HG03575 (cell line): ENCODE data around the gene MACO1.
"Not testable (repeated sequence)": the region's sequence is repeated elsewhere in the genome, so short reads cannot be mapped to it uniquely, and the experiment has no call there.

ENCODE experiments used
- ATAC-seq: cut with Tn5 transposase; IDR thresholded peaks from one replicate; pipeline ENCODE4 v1.9.1; 2021; ENCODE audit not compliant: unreplicated experiment, insufficient number of reproducible peaks, low FRiP score; ENCODE audit errors: extremely low read depth

The MACO1 gene

DNA sequence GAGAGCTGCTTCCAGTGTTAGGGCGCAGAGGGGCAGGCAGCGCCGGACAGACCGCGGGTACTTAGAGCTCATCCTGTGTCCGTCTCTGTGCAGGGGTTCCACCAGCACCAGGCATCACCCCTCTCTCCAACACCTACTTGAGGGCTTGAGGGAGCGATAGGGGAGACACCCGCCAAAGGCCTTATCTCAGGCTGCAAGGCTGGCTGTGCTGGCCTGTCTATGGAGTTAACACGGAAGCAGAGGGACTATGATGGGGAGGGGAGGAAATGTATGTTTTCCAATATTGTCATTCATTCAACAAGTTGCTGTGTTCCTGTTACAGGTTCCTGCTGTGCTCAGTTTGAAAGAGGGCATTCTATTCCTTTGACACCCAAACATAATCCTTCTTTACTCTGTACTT lies 10.0 kb upstream of the MACO1 start, which contains the start of gene RHCE:
RHCE (minus strand) TSS at position 111 of the 400 bp plus-strand sequence; CDS start at position 72, 39 bp downstream.
- not testable (repeated sequence) for ATAC-seq

GRCh38 chr1:25423206-25423605 lies 7.5 kb upstream of the MACO1 start:
- ATAC-seq = not testable (repeated sequence)

DNA sequence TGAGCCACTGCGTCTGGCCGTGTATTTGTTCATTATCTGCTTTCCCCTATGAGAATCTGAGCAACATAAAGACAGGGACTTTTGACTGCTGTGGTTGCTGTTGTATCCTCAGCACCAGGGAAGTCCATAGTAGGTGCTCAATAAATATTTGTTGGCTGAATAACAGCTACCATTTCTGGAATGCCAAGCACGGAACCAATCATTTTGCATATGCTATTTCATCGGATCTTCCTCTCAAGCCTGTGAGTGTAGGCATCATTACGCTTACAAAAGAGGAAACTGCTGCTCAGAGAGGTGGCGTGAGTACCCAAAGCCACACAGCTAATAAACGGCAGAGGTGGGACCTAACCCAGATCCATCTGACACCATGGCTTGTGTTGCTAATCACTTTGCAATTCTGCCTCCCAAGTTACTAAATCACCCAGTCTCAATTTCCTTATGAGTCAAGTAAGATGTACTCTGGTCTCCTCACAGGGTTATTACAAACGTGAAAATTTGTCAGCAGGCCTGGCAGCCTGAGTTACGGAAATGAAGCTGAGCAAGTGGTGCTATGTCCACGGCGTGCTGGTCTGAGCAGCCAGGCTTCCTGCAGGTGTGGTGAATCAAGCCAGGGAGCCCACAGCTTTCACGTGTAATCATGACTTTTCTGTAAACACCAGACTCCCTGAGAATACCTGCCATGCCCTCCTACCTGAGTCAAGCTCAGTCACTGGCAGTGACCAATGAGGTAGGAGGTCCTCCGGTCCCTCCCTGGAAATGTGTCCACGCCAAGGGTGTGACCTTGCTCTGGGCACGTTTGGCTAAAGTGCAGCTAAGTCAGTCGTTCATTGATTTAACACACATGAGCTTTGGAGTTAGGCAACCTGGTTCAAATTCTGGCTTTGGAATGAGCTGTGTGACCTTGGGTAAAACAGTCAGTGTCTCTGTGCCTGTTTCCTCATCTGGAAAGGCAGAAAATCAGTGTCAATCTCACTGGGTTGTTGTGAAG lies 5.3 kb upstream of the MACO1 start:
- ATAC-seq = no peak

DNA sequence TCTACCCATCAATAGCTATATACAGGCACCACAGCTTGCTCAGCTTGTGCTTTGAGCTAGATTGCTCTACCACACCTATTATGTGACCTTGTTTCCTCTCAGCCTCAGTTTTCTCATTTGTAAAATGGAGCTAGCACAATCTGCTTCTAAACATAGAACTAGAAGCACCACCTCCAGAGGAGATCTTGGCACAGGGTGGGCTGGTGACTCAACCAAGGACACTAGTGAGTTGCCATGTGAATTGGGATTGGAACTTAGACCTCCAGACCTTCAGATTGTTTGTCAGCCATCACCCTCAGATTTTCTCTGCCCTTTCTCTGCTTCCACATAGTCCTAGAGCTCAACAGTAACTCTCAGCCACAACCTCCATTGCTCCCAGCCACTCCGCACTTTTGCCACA lies 3.0 kb upstream of the MACO1 start:
- no peak for ATAC-seq

- no peak for ATAC-seq
These were observed 2.1 kb upstream of the MACO1 start for GRCh38 chr1:25428475-25429166.

GRCh38 chr1:25430967-25431881 lies 527 bp downstream of the MACO1 start:
- no peak for ATAC-seq

GRCh38 chr1:25431955-25432719 lies 1.4 kb downstream of the MACO1 start:
- no peak for ATAC-seq

DNA sequence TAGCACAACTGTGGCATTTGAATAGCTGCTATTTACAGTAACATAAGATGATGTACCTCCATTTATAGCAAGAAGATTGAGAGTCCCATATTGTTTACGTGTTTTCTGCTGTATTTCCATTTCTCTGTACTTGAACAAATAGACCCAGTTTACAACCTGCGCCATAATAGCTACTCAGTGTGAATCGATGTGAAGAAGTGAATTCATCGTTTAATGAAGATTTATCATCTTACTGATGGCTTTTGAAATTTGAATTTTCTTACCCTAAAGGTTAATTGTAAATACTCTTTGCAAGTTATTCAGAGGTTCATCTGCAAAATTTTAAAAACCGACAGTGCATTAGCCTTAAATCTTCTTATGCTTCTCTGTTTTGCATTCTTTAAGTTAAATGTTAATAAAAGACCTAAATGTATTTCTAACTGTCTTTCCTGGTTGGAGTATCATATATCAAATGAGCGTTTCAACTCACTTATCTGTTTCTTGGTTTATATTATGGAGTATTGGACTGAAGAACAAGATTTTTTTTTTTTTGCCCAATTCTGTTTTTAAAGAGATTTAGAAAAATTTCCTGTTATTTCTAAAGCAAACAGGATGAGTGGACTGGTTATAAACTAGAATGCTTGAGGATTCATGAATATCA lies 2.2 kb downstream of the MACO1 start:
- ATAC-seq = no peak

- no peak for ATAC-seq
These were observed 2.9 kb downstream of the MACO1 start for GRCh38 chr1:25433389-25434186.

DNA sequence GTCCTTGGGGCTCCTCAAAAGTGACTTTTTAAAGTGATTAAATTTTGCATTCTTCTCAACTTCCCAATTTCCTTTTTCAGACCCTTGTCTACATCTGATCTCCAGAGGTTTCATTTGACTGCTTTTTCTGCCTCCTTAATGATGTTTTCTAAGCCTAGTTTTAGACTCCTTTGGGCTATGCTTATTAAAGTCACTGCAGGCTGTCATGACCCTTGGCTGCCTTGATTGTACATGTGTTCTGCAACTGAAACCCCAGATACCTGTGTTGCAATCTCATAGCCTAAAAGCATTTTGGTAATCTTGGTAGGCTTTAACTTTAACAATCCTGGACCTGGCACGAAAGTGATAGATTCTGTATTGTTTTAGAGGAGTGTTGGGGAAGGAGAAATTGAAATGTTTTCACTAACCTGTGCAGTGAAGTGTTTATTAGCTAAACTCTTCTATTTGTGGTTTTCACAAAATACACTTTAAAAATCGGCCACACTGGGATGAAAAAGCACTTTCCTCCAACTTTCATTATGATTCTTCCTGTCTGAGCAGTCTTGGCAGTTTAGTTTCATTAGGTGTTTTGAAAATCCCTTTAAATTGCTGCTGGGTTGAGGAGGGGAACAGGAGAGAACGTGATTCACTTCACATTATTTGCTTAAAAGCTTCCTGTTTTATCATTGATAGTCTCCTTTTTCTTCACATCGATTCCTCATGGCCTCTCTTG lies 4.9 kb downstream of the MACO1 start:
- ATAC-seq = no peak

DNA sequence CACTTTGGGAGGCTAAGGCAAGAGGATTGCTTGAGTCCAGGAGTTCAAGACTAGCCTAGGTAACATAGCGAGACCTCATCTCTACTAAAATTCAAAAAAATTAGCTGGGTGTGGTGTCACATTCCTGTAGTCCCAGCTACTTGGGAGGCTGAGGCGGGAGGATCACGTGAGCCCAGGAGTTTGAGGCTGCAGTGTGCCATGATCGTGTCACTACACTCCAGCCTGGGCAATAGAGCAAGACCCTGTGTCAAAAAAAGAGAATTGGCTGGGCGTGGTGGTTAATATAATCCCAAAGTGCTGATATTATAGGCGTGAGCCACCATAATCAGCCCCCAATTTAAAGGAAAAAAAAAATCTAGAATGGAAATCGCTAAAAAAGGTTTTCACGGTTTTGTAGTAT lies 7.0 kb downstream of the MACO1 start:
- ATAC-seq = no peak

DNA sequence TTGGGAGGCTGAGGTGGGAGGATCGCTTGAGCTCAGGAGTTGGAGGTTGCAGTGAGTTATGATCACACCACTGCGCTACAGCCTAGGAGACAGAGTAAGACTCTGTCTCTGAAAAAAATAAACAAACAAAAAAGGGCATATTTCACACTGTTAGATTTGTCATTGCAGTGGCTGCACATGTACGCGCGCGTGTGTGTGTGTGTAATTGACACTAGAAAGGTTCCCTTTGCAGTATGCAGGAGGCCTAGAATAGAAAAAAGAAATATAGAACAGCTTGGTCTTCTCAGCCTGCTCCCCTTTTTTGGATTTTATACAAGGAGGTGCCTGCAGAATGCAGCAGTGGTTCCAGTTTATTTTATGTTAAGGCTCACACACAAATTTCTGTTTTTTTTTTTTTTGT lies 8.6 kb downstream of the MACO1 start:
- ATAC-seq = no peak

GRCh38 chr1:25442178-25442577 lies 11.5 kb downstream of the MACO1 start:
- no peak for ATAC-seq

DNA sequence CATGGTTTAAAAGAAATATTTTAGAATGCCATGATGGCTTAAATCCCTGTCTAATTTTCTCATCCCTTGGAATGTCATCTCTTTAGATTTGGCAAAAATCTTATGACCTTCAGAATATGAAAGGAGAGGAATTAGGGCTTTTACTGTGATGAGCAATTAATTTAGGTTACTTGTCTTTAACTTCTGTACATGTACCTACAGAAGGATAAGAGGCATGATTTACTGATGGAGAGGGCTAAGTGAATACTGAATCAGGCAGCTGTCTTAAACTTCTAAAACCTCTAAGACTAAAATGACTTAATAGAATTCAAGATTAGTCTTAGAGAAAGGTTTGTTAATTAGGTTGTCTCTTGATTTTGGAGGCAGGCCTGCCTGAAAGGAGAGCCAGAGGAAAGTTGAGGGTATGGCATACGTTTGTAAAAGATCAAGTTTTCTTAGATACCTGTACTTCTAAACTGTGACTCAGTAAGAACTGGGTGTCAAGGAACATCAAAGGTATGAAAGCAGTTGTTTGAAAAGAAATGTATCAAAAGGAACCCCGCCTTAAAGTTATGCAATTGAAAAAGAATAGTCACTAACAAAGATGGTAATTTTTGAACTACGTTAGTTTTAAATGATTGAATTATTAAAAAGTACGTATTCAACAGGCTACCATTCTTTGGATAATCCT lies 12.5 kb downstream of the MACO1 start:
- no peak for ATAC-seq

DNA sequence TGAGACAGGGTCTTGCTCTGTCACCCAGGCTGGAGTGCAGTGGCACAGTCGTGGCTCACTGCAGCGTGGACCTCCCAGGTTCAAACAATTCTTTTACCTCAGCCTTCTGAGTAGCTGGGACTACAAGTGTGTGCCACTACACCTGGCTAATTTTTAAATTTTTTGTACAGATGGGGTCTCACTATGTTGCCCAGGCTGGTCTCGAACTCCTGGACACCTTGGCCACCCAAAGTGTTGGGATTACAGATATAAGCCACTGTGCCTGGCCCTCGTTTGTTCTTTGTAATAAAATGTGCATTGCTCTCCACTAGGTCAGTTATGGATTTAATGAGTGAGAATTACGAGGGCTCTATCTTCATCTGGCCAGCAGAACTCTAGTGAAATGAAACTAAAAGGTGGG lies 13.9 kb downstream of the MACO1 start:
- not testable (repeated sequence) for ATAC-seq

DNA sequence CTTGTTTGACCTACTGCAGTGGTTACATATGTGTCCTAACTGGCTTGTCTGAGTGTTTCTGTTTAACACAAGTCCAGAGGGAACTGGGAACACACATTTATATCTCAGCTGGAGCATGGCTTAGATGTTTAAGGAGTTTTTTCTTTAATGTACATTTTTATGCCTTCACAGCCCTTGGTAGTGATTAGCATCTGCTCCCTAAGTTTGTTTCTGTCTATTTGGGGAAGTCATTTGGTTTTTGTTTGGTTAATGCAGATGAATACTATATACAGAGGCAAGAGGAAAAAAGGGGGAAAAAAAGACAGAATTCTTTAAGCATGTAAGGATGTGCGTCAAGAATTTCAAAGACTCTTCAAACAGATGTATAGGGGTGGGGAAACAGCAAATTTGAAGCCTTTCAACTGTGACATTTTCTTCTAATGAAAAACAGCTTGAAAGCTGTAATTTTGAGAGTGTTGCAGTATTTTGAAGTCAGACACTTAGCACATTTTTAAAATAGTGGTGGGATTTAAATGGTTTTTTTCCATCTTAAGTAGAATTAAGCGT lies 15.4 kb downstream of the MACO1 start:
- ATAC-seq = no peak
